ENCODE measurements around the gene NDFIP1. TPM values are rescaled to one million over a fixed set of nuclear protein-coding genes. Genes with fewer than 3 reads are reported as not detected.

The NDFIP1 gene
- total and polyA plus RNA-seq, 10 of the 15 experiments (the other 5 are each of a cell fraction or from before 2014, with no cell fraction given) = 0.08 to 2.7 (median 0.92) TPM

DNA sequence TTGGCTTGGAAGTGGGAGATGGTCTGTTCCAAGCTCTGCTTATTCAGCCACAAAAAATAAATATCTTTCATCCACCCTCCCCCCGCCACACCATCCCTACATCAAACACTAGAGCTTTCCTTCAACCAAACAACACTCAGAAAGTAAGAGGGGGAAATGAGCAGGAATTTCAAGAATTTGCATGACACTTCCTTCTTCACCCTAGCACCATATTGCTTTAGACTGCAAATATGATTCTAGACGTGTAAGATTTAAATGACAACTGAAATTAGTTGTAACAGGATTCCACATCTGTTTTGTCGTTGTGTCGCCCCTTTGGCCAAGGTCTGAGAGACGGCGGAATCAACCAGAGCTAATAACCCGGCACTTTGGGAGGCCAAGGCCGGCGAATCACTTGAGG, 88.5 kb downstream of the NDFIP1 start:
- Histone ChIP-seq H3K4me3 (no peak overlapping the region), H3K79me2 (ENCODE audit: control insufficient read depth, insufficient read depth, low read length) (no peaks in the 10 kb centered on the region), H3K4me2 (ENCODE audit: control insufficient read depth, insufficient read depth) (no peak overlapping the region), H3K27me3 (replicated peaks in 1 of 2; ENCODE audit: control insufficient read depth in 2 of 2, insufficient read depth in 2 of 2, low read length in 1 of 2) (no peaks in the 10 kb centered on the region), H2AFZ (ENCODE audit: control insufficient read depth, low read depth, low read length) (no peak overlapping the region), H3K4me1 (ENCODE audit: control insufficient read depth, insufficient read depth, low read length) (no peaks in the 10 kb centered on the region), H3K27ac (ENCODE audit: control insufficient read depth, insufficient read depth) (no peak overlapping the region), H4K20me1 (ENCODE audit: control insufficient read depth, insufficient read depth) (no peaks in the 10 kb centered on the region), H3K9me3 (replicated peaks; ENCODE audit: control insufficient read depth, insufficient read depth, low read length) (no peaks in the 10 kb centered on the region), H3K36me3 (ENCODE audit: control insufficient read depth in 2 of 2, insufficient read depth in 2 of 2, low read length in 1 of 2) (no peaks in the 10 kb centered on the region), H3K9ac (ENCODE audit: control insufficient read depth, insufficient read depth, low read length) (no peak overlapping the region)
- DNase-seq (ENCODE audit: low read depth, low spot score) (no peak), FAIRE-seq (no peak), ATAC-seq (no peak)
- in situ Hi-C loops (cut with MboI) (no loop called here), intact Hi-C loops (cut with micrococcal nuclease; ENCODE audit: unreplicated experiment) (no loop called here)
- CTCF ChIA-PET = no interaction called here
- SMC1A ChIA-PET (ENCODE audit: uncharacterized antibody, unreplicated experiment) = no interaction called here
- RAD21 ChIA-PET (ENCODE audit: unreplicated experiment) = no interaction called here
- POLR2A ChIA-PET = no interaction called here
- no TSS peak for BruUV-seq (replicated peaks)
- TF ChIP-seq NRF1 (conservative IDR thresholded peaks at IDR 0.05; ENCODE audit: low read depth, low read length) = no peak
- TF ChIP-seq, protein P1, sequence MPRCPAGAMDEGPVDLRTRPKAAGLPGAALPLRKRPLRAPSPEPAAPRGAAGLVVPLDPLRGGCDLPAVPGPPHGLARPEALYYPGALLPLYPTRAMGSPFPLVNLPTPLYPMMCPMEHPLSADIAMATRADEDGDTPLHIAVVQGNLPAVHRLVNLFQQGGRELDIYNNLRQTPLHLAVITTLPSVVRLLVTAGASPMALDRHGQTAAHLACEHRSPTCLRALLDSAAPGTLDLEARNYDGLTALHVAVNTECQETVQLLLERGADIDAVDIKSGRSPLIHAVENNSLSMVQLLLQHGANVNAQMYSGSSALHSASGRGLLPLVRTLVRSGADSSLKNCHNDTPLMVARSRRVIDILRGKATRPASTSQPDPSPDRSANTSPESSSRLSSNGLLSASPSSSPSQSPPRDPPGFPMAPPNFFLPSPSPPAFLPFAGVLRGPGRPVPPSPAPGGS (IDR thresholded peaks at IDR 0.05; ENCODE audit: borderline replicate concordance, insufficient read depth, low read depth, low read length, poor library complexity, severe bottlenecking) = no peak
- WGBS (ENCODE audit: insufficient coverage, insufficient replicate concordance, low lambda C conversion rate, missing lambda C conversion rate) = 42% methylated on average over 9 of the region's 9 CpGs

DNA sequence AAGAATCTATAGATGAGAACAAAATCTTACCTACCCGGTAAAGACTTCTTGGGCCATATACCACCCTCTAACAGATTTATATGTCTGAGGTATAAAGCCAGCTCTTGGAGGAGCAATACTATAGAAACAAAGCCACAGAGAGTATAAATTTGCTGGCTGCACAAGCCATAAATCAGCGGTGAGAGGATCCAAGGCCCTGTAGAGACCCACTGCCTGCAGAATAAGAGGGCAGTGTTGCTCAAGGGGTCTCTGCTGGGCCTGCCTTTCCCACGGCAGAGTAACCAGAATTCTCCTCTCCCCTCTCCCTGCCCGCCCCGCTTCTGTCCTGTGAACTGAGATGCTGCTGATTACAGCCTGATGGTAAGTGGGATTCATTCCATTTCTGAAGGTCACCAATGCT, 89.2 kb downstream of the NDFIP1 start:
- H3K27ac ChIP-seq (ENCODE audit: control insufficient read depth, insufficient read depth) = no peak overlapping the region
- no peaks in the 10 kb centered on the region for H3K9me3 ChIP-seq (replicated peaks; ENCODE audit: control insufficient read depth, insufficient read depth, low read length)
- no peaks in the 10 kb centered on the region; a peak in 1 of 4 replicates for H3K27me3 ChIP-seq (replicated peaks in 1 of 2; ENCODE audit: control insufficient read depth in 2 of 2, insufficient read depth in 2 of 2, low read length in 1 of 2)
- no peak overlapping the region for H3K4me3 ChIP-seq
- no peak overlapping the region for H3K9ac ChIP-seq (ENCODE audit: control insufficient read depth, insufficient read depth, low read length)
- no peak overlapping the region for H2AFZ ChIP-seq (ENCODE audit: control insufficient read depth, low read depth, low read length)
- ChIA-PET CTCF (no interaction called here), POLR2A (no interaction called here), RAD21 (ENCODE audit: unreplicated experiment) (interaction anchor here (0.7 kb wide), 1 partner anchor 51 kb away, joined by 3 read pairs; no protein-coding TSS in a partner anchor), SMC1A (ENCODE audit: uncharacterized antibody, unreplicated experiment) (no interaction called here)
- H3K4me1 ChIP-seq (ENCODE audit: control insufficient read depth, insufficient read depth, low read length) = no peaks in the 10 kb centered on the region
- ATAC-seq (no peak), FAIRE-seq (no peak), DNase-seq (ENCODE audit: low read depth, low spot score) (no peak)
- no peaks in the 10 kb centered on the region for H3K36me3 ChIP-seq (ENCODE audit: control insufficient read depth in 2 of 2, insufficient read depth in 2 of 2, low read length in 1 of 2)
- in situ Hi-C loops (cut with MboI) (no loop called here), intact Hi-C loops (cut with micrococcal nuclease; ENCODE audit: unreplicated experiment) (no loop called here)
- no peaks in the 10 kb centered on the region for H4K20me1 ChIP-seq (ENCODE audit: control insufficient read depth, insufficient read depth)
- no TSS peak for BruUV-seq (replicated peaks)
- no peak overlapping the region for H3K4me2 ChIP-seq (ENCODE audit: control insufficient read depth, insufficient read depth)
- 34% methylated on average over 5 of the region's 5 CpGs for WGBS (ENCODE audit: insufficient coverage, insufficient replicate concordance, low lambda C conversion rate, missing lambda C conversion rate)
- H3K79me2 ChIP-seq (ENCODE audit: control insufficient read depth, insufficient read depth, low read length) = no peaks in the 10 kb centered on the region
- TF ChIP-seq CBFB (IDR thresholded peaks at IDR 0.05; ENCODE audit: low read depth) = no peak
- TF ChIP-seq CEBPB (IDR thresholded peaks at IDR 0.05; ENCODE audit: borderline replicate concordance in 1 of 2, low read depth in 2 of 2, low read length in 2 of 2) = no peak
- no peak for TF ChIP-seq SMAD5 (IDR thresholded peaks at IDR 0.05; ENCODE audit: low read depth)
- TF ChIP-seq, protein P2, sequence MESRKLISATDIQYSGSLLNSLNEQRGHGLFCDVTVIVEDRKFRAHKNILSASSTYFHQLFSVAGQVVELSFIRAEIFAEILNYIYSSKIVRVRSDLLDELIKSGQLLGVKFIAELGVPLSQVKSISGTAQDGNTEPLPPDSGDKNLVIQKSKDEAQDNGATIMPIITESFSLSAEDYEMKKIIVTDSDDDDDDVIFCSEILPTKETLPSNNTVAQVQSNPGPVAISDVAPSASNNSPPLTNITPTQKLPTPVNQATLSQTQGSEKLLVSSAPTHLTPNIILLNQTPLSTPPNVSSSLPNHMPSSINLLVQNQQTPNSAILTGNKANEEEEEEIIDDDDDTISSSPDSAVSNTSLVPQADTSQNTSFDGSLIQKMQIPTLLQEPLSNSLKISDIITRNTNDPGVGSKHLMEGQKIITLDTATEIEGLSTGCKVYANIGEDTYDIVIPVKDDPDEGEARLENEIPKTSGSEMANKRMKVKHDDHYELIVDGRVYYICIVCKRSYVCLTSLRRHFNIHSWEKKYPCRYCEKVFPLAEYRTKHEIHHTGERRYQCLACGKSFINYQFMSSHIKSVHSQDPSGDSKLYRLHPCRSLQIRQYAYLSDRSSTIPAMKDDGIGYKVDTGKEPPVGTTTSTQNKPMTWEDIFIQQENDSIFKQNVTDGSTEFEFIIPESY (IDR thresholded peaks at IDR 0.05) = no peak
- TF ChIP-seq ZNF384 (IDR thresholded peaks at IDR 0.05; ENCODE audit: borderline replicate concordance, low read depth, low read length) = no peak
- no peak for TF ChIP-seq POU2F2 (IDR thresholded peaks at IDR 0.05; ENCODE audit: borderline replicate concordance, low read depth, low read length)
- TF ChIP-seq CBX3 (IDR thresholded peaks at IDR 0.05; ENCODE audit: borderline replicate concordance, low read depth) = no peak
- TF ChIP-seq YBX1 (IDR thresholded peaks at IDR 0.05) = no peak
- TF ChIP-seq MXI1 (IDR thresholded peaks at IDR 0.05; ENCODE audit: low read depth, low read length) = no peak
- TF ChIP-seq BCL11A (IDR thresholded peaks at IDR 0.05; ENCODE audit: low read depth, low read length) = no peak
- no peak for TF ChIP-seq LARP7 (IDR thresholded peaks at IDR 0.05)
- no peak for TF ChIP-seq TBL1XR1 (IDR thresholded peaks at IDR 0.05; ENCODE audit: low read depth, low read length)
- TF ChIP-seq CBX5 (IDR thresholded peaks at IDR 0.05; ENCODE audit: low read depth) = no peak
- no peak for TF ChIP-seq STAT3 (IDR thresholded peaks at IDR 0.05; ENCODE audit: low read depth, low read length)

Data from GM12878 (cell line).